ENCODE data around the gene PNPLA2.

GRCh38 chr11:836274-836673 is 17.6 kb downstream of the PNPLA2 start:
- TF ChIP-seq, protein P1, sequence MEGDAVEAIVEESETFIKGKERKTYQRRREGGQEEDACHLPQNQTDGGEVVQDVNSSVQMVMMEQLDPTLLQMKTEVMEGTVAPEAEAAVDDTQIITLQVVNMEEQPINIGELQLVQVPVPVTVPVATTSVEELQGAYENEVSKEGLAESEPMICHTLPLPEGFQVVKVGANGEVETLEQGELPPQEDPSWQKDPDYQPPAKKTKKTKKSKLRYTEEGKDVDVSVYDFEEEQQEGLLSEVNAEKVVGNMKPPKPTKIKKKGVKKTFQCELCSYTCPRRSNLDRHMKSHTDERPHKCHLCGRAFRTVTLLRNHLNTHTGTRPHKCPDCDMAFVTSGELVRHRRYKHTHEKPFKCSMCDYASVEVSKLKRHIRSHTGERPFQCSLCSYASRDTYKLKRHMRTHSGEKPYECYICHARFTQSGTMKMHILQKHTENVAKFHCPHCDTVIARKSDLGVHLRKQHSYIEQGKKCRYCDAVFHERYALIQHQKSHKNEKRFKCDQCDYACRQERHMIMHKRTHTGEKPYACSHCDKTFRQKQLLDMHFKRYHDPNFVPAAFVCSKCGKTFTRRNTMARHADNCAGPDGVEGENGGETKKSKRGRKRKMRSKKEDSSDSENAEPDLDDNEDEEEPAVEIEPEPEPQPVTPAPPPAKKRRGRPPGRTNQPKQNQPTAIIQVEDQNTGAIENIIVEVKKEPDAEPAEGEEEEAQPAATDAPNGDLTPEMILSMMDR (conservative IDR thresholded peaks at IDR 0.05; ENCODE audit: low read depth, low read length) = no peak
- TF ChIP-seq EZH2 (IDR thresholded peaks at IDR 0.05; ENCODE audit: low read length, unreplicated experiment) (no peak), EZH2phosphoT487 (IDR thresholded peaks at IDR 0.05; ENCODE audit: borderline replicate concordance, low read length) (no peak)

Measured in PC-3 (cell line).